Bronchial epithelial cell (primary cell): Measurements from ENCODE around the gene CDC42BPG. TPM values are rescaled to one million over a fixed set of nuclear protein-coding genes. Genes with fewer than 3 reads are reported as not detected.

Experiments used
- DNase-seq: peaks from one replicate; pipeline ENCODE4 v3.0.0-alpha.2; 2010; ENCODE audit warnings: low read depth
- FAIRE-seq: peaks from 2 replicates; lab custom pipeline; 2011; peaks lifted over from hg19 to GRCh38; lab: Jason Lieb, UNC
- H3K27me3 ChIP-seq: 2 replicates; pipeline ENCODE4 v1.5.1; 2011; ENCODE audit warnings: low read length; ENCODE audit not compliant: control insufficient read depth, insufficient read depth
- H3K36me3 ChIP-seq: 2 replicates; pipeline ENCODE4 v1.5.1; 2011; ENCODE audit warnings: low read length; ENCODE audit not compliant: control insufficient read depth, insufficient read depth
- H3K4me3 ChIP-seq: 2 replicates; pipeline ENCODE4 v1.5.1; 2011; ENCODE audit warnings: mild to moderate bottlenecking, low read depth, low read length, control low read depth
- total RNA-seq: library from RNA; depleted of rRNA; stranded (reverse); fragments of >200 nt; gene quantifications from 2 replicates; pipeline ENCODE4 v1.2.1, GENCODE V29; 2014
- TF ChIP-seq, protein P1 (sequence below): IDR thresholded peaks from 2 replicates; pipeline ENCODE4 v1.5.1; 2011; ENCODE audit warnings: mild to moderate bottlenecking, moderate library complexity, low read length, control low read depth, inconsistent platforms; ENCODE audit not compliant: insufficient read depth, severe bottlenecking

Gene CDC42BPG
- total RNA-seq, 1 donor from 2014 or later: 16.6 TPM

DNA sequence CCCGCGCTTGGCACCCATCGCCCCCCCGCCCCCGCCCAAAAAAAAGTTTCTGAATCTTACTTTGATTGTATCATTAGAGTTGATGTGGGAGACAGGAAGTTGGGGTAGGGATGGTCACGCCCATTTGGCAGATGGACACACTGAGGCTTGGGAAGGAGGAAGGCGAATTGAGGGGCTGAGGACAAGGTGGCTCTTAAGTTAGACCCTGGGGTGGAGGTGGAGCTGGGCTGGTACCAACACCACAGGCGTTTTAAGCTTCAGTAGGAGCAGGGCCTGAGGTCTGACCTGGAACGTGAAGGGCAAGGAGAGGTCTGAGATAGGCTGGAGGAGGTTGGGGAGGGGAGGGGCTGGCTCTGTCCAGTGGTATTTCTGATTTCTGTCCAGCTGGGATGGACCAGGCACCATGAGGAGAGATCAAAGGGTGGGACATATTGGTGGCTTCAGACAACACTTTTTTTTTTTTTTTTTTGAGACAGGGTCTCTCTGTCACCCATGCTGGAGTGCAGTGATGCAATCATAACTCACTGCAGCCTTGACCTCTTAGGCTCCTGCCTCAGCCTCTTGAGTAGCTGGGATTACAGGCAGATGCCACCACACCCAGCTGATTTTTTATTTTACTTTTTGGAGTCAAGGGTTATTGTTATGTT is 799 bp upstream of the CDC42BPG start:
- TF ChIP-seq, protein P1, sequence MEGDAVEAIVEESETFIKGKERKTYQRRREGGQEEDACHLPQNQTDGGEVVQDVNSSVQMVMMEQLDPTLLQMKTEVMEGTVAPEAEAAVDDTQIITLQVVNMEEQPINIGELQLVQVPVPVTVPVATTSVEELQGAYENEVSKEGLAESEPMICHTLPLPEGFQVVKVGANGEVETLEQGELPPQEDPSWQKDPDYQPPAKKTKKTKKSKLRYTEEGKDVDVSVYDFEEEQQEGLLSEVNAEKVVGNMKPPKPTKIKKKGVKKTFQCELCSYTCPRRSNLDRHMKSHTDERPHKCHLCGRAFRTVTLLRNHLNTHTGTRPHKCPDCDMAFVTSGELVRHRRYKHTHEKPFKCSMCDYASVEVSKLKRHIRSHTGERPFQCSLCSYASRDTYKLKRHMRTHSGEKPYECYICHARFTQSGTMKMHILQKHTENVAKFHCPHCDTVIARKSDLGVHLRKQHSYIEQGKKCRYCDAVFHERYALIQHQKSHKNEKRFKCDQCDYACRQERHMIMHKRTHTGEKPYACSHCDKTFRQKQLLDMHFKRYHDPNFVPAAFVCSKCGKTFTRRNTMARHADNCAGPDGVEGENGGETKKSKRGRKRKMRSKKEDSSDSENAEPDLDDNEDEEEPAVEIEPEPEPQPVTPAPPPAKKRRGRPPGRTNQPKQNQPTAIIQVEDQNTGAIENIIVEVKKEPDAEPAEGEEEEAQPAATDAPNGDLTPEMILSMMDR: no peak
- no peak for FAIRE-seq
- Histone ChIP-seq H3K36me3 (peaks cover 3% of the 10 kb centered on the region), H3K27me3 (no peaks in the 10 kb centered on the region), H3K4me3 (peak overlapping the region; percentile 84)
- peak; percentile 10 for DNase-seq

GRCh38 chr11:64843686-64844329 is 645 bp downstream of the CDC42BPG start:
- DNase-seq (peak; percentile 31), FAIRE-seq (no peak)
- Histone ChIP-seq H3K27me3 (no peaks in the 10 kb centered on the region), H3K4me3 (peak overlapping the region; percentile 84), H3K36me3 (peaks cover 13% of the 10 kb centered on the region)
- TF ChIP-seq, protein P1: no peak

DNA sequence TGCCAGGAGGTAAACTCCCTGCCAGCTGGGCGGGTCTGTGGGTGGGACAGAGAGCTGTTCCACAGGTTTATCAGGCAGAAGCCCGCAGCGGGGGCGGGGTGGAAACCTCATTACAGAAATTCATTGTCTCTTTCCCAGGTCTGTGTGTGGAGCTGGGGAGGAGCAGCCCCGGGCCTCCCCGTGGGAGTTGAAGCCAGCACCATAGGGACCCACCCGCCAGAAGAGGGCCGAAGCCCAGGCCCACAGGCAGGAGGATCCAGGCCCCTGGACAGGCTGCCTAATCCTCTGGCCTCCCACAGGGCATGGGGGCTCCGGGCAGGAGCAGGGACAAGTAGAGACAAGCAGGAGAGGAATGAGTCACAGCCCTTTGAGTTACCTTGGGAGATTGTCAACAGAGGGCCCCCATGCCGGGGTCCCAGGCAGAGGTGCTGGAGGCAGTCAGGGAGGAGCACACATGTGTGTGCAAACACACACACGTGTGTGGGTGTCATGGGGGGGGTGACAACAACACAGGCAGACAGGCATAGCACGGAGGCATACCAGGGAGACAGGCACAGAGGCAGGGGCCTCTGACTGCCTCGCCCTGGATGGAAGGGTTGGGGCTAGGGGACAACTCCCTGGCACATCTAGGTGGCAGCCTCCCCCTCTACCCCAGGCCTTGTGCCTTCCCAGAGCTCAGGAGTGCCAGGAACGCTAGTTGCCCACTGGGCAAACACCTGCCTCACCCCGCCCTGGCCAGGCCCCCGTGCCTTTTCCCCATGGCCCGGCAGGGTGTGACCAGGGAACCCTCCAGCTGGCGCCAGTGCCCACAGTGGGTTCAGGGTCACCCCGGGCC is 1.4 kb downstream of the CDC42BPG start:
- peak; percentile 91 for DNase-seq
- no peaks in the 10 kb centered on the region for H3K27me3 ChIP-seq
- TF ChIP-seq, protein P1: no peak
- peak overlapping the region; percentile 84 for H3K4me3 ChIP-seq
- H3K36me3 ChIP-seq: peaks cover 18% of the 10 kb centered on the region
- peak; percentile 28 for FAIRE-seq

GRCh38 chr11:64842366-64842759 is 2.1 kb downstream of the CDC42BPG start:
- TF ChIP-seq, protein P1: no peak
- peaks cover 23% of the 10 kb centered on the region for H3K36me3 ChIP-seq
- H3K4me3 ChIP-seq: no peak overlapping the region
- DNase-seq (peak; percentile 45), FAIRE-seq (no peak)
- H3K27me3 ChIP-seq: no peaks in the 10 kb centered on the region

DNA sequence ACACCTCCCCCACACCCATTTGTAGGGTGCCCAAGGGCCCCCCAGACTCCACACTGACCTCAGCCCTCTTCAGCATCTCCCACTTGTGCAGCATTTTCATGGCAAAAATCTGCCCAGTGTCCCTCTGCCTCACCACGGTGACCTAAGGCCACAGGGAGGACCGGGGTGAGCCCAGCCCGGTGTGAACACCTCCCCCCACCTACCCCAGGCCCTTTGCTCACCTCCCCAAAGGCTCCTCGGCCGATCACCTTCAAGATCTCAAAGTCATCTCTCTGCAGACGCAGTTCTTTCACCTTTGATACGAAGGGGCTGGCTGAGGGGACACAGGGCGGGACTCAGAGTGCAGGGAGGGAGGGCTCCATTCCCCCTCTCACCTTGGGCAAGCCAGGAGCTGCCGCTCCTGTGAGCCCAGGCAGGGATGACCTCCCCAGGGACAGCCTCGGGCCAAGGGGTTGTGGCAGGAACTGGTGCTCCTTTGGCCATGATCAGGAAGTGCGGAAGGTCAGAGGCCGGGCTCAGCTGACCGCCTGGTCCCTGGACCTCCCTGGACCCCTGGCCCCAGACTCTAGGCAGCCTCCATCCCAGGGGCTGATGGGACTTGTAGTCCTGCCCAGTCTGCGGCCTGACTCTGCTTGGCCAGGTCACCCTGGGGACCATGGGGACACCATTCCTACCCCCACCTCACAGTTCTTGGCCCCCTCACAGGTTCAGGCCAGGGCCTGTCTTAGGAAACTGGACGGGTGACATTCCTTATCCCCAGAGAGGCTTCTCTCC is 2.7 kb downstream of the CDC42BPG start:
- Histone ChIP-seq H3K36me3 (peaks cover 24% of the 10 kb centered on the region), H3K4me3 (no peak overlapping the region), H3K27me3 (no peaks in the 10 kb centered on the region)
- FAIRE-seq (no peak), DNase-seq (peak; percentile 29)
- TF ChIP-seq, protein P1: no peak
